ENCODE data around the gene PLEKHA3. TPM values are rescaled to one million over a fixed set of nuclear protein-coding genes. Genes with fewer than 3 reads are reported as not detected.

The PLEKHA3 gene
- total and polyA plus RNA-seq, 9 of the 15 experiments (the other 6 are each of a cell fraction or from before 2014, with no cell fraction given), result 2.3 to 23.4 (median 10.5) TPM

GRCh38 chr2:178522950-178523595 lies 42.8 kb downstream of the PLEKHA3 start (continued):
- 0 out of 2 replicates have a peak, but pooled peaks have one; percentile 7 for TF ChIP-seq ARID3A (IDR thresholded peaks at IDR 0.05; ENCODE audit: borderline replicate concordance, low read depth, low read length)
- peak; percentile 58 for TF ChIP-seq MAX (CRISPR knock-in tag; IDR thresholded peaks at IDR 0.05)
- TF ChIP-seq HLTF (IDR thresholded peaks at IDR 0.05), result no peak
- no peak for TF ChIP-seq NEUROD1 (IDR thresholded peaks at IDR 0.05; ENCODE audit: borderline replicate concordance, low read depth, low read length, partially characterized antibody)
- TF ChIP-seq MYNN (IDR thresholded peaks at IDR 0.05), result no peak
- TF ChIP-seq MYNN (CRISPR knock-in tag; IDR thresholded peaks at IDR 0.05), result no peak
- peak; percentile 76 for TF ChIP-seq EP400 (IDR thresholded peaks at IDR 0.05)
- no peak for TF ChIP-seq GATA2 (CRISPR knock-in tag; IDR thresholded peaks at IDR 0.05)
- TF ChIP-seq ADNP (tag; IDR thresholded peaks at IDR 0.05), result peak; percentile 77; the same call in 1 of the 2 replicates
- TF ChIP-seq ETV6 (IDR thresholded peaks at IDR 0.05; ENCODE audit: borderline replicate concordance in 1 of 2, low read depth in 2 of 2, low read length in 1 of 2), result no peak
- no peak for TF ChIP-seq ETV6 (CRISPR knock-in tag; IDR thresholded peaks at IDR 0.05; ENCODE audit: borderline replicate concordance)
- TF ChIP-seq PKNOX1 (IDR thresholded peaks at IDR 0.05), result peak; percentile 66
- TF ChIP-seq TAF9B (IDR thresholded peaks at IDR 0.05; ENCODE audit: partially characterized antibody), result peak; percentile 85
- TF ChIP-seq ETV1 (tag; conservative IDR thresholded peaks at IDR 0.05; ENCODE audit: low read depth), result peak; percentile 78
- TF ChIP-seq RAD51 (IDR thresholded peaks at IDR 0.05; ENCODE audit: borderline replicate concordance, low read depth), result no peak
- TF ChIP-seq ZBTB33 (CRISPR knock-in tag; IDR thresholded peaks at IDR 0.05), result peak; percentile 64
- peak in 2 of 3 experiments; percentile 30 to 72; a peak in 2 of 6 replicates for TF ChIP-seq ZBTB11 (CRISPR knock-in tag; IDR thresholded peaks at IDR 0.05)
- TF ChIP-seq NR4A1 (CRISPR knock-in tag; IDR thresholded peaks at IDR 0.05), result 0 out of 2 replicates have a peak, but pooled peaks have one; percentile 62
- no peak for TF ChIP-seq NR4A1 (tag; IDR thresholded peaks at IDR 0.05)
- TF ChIP-seq NFRKB (IDR thresholded peaks at IDR 0.05; ENCODE audit: low read depth), result no peak
